SK-N-SH treated with all-trans-retinoic acid at 6 μM for 48 hours (cell line): Measurements from ENCODE around the gene KIAA1217.

Experiments
- ATAC-seq: fragments of 200-7000 bp; cut with Tn5 transposase; 3 replicates; pipeline ENCODE4 v1.9.1; 2020; ENCODE audit warnings: mild to moderate bottlenecking, moderate library complexity
- ARNTL ChIP-seq: fragments of 450-650 bp; formaldehyde crosslinking; IDR thresholded peaks from 2 replicates; pipeline ENCODE4 v1.5.0; 2020; ENCODE audit warnings: low read depth, mild to moderate bottlenecking, moderate library complexity, borderline replicate concordance
- BACH2 ChIP-seq: fragments of 250-450 bp; sonication (Bioruptor Pico); IDR thresholded peaks from 2 replicates; pipeline ENCODE4 v1.9.0; 2021; ENCODE audit warnings: mild to moderate bottlenecking, borderline replicate concordance
- CSDC2 ChIP-seq: fragments of 250-450 bp; sonication (Bioruptor Pico); IDR thresholded peaks from 2 replicates; pipeline ENCODE4 v1.5.0; 2020; ENCODE audit warnings: mild to moderate bottlenecking, moderate library complexity
- ESRRG ChIP-seq: fragments of 250-450 bp; sonication (Bioruptor Pico); IDR thresholded peaks from 2 replicates; pipeline ENCODE4 v1.6.1; 2021; ENCODE audit warnings: mild to moderate bottlenecking
- GLIS3 ChIP-seq: fragments of 250-450 bp; sonication (Bioruptor Pico); IDR thresholded peaks from 2 replicates; pipeline ENCODE4 v1.5.0; 2020; ENCODE audit warnings: mild to moderate bottlenecking, moderate library complexity
- ISL1 ChIP-seq: fragments of 250-450 bp; sonication (Bioruptor Pico); IDR thresholded peaks from 2 replicates; pipeline ENCODE4 v2.1.2; 2022; ENCODE audit warnings: mild to moderate bottlenecking, moderate library complexity
- OSR1 ChIP-seq: fragments of 250-450 bp; sonication (Bioruptor Pico); IDR thresholded peaks from 2 replicates; pipeline ENCODE4 v1.8.0; 2022; ENCODE audit warnings: moderate library complexity, mild to moderate bottlenecking, inconsistent platforms
- PPARA ChIP-seq: fragments of 250-450 bp; sonication (Bioruptor Pico); IDR thresholded peaks from 2 replicates; pipeline ENCODE4 v1.5.0; 2020; ENCODE audit warnings: mild to moderate bottlenecking, borderline replicate concordance
- RARB ChIP-seq: fragments of 250-450 bp; sonication (Bioruptor Pico); IDR thresholded peaks from 2 replicates; pipeline ENCODE4 v1.8.0; 2021; ENCODE audit warnings: mild to moderate bottlenecking, moderate library complexity
- TCF4 ChIP-seq: fragments of 250-450 bp; sonication (Bioruptor Pico); IDR thresholded peaks from 2 replicates; pipeline ENCODE4 v1.8.0; 2021; ENCODE audit warnings: mild to moderate bottlenecking, moderate library complexity, borderline replicate concordance
- TOX ChIP-seq: fragments of 250-450 bp; sonication (Bioruptor Pico); IDR thresholded peaks from 2 replicates; pipeline ENCODE4 v1.8.0; 2021; ENCODE audit warnings: mild to moderate bottlenecking, moderate library complexity, borderline replicate concordance
- ZFP3 ChIP-seq: fragments of 250-450 bp; sonication (Bioruptor Pico); IDR thresholded peaks from 2 replicates; pipeline ENCODE4 v1.5.0; 2020; ENCODE audit warnings: mild to moderate bottlenecking, moderate library complexity
- ZFP30 ChIP-seq: fragments of 450-650 bp; formaldehyde crosslinking; IDR thresholded peaks from 2 replicates; pipeline ENCODE4 v1.5.0; 2022; ENCODE audit warnings: mild to moderate bottlenecking, moderate library complexity
- ZNF565 ChIP-seq: fragments of 450-650 bp; formaldehyde crosslinking; conservative IDR thresholded peaks from 2 replicates; pipeline ENCODE4 v1.5.0; 2020; ENCODE audit warnings: low read depth, mild to moderate bottlenecking, moderate library complexity
- ZNF70 ChIP-seq: fragments of 450-650 bp; formaldehyde crosslinking; IDR thresholded peaks from 2 replicates; pipeline ENCODE4 v1.5.0; 2020; ENCODE audit warnings: mild to moderate bottlenecking, moderate library complexity
- ZNF8 ChIP-seq: fragments of 450-650 bp; formaldehyde crosslinking; IDR thresholded peaks from 2 replicates; pipeline ENCODE4 v1.5.0; 2020; ENCODE audit warnings: mild to moderate bottlenecking, moderate library complexity
- TF ChIP-seq, protein P1 (sequence below): fragments of 250-450 bp; sonication (Bioruptor Pico); IDR thresholded peaks from 2 replicates; pipeline ENCODE4 v1.5.0; 2020; ENCODE audit warnings: mild to moderate bottlenecking, moderate library complexity
- TF ChIP-seq, protein P2 (sequence below): fragments of 250-450 bp; sonication (Bioruptor Pico); IDR thresholded peaks from 2 replicates; pipeline ENCODE4 v1.8.0; 2020; ENCODE audit warnings: mild to moderate bottlenecking, moderate library complexity, borderline replicate concordance
- TF ChIP-seq, protein P3 (sequence below): fragments of 250-450 bp; sonication (Bioruptor Pico); IDR thresholded peaks from 2 replicates; pipeline ENCODE4 v1.8.0; 2021; ENCODE audit warnings: low read depth, mild to moderate bottlenecking, moderate library complexity, borderline replicate concordance
- TF ChIP-seq, protein P4 (sequence below): fragments of 250-450 bp; sonication (Bioruptor Pico); IDR thresholded peaks from 2 replicates; pipeline ENCODE4 v1.5.1; 2020; ENCODE audit warnings: low read depth, mild to moderate bottlenecking, moderate library complexity

Gene KIAA1217

DNA sequence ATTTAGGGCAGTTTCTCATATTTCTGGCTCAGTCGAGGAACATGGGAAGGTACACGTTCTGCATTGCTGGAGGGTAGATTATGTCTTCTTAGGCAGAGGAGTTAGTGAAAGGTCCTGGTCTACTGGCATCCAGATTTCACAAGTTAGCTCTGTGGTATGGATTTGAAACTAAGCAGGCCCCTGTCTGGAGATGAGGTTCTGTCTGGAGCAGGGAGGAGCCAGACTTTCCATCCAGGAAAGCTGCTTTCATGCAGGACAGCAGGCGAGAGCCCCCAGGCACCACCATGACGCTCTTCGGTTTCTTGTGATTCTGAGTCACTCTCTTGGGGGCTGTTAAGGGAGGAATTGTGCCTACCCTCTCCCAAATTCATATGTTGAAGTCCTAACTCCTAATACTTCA is 184.3 kb downstream of the KIAA1217 start:
- ATAC-seq = peak; percentile 61; the same call in 2 of the 3 replicates
- TF ChIP-seq TOX (CRISPR knock-in tag) (no peak), ZNF70 (CRISPR knock-in tag) (no peak), CSDC2 (CRISPR knock-in tag) (no peak), ARNTL (CRISPR knock-in tag) (no peak), ZNF565 (no peak), GLIS3 (CRISPR knock-in tag) (no peak), PPARA (CRISPR knock-in tag) (no peak), ISL1 (CRISPR knock-in tag) (no peak), OSR1 (no peak), ESRRG (CRISPR knock-in tag) (no peak)
- TF ChIP-seq, protein P1, sequence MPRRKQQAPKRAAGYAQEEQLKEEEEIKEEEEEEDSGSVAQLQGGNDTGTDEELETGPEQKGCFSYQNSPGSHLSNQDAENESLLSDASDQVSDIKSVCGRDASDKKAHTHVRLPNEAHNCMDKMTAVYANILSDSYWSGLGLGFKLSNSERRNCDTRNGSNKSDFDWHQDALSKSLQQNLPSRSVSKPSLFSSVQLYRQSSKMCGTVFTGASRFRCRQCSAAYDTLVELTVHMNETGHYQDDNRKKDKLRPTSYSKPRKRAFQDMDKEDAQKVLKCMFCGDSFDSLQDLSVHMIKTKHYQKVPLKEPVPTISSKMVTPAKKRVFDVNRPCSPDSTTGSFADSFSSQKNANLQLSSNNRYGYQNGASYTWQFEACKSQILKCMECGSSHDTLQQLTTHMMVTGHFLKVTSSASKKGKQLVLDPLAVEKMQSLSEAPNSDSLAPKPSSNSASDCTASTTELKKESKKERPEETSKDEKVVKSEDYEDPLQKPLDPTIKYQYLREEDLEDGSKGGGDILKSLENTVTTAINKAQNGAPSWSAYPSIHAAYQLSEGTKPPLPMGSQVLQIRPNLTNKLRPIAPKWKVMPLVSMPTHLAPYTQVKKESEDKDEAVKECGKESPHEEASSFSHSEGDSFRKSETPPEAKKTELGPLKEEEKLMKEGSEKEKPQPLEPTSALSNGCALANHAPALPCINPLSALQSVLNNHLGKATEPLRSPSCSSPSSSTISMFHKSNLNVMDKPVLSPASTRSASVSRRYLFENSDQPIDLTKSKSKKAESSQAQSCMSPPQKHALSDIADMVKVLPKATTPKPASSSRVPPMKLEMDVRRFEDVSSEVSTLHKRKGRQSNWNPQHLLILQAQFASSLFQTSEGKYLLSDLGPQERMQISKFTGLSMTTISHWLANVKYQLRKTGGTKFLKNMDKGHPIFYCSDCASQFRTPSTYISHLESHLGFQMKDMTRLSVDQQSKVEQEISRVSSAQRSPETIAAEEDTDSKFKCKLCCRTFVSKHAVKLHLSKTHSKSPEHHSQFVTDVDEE (CRISPR knock-in tag) = no peak
- TF ChIP-seq, protein P2, sequence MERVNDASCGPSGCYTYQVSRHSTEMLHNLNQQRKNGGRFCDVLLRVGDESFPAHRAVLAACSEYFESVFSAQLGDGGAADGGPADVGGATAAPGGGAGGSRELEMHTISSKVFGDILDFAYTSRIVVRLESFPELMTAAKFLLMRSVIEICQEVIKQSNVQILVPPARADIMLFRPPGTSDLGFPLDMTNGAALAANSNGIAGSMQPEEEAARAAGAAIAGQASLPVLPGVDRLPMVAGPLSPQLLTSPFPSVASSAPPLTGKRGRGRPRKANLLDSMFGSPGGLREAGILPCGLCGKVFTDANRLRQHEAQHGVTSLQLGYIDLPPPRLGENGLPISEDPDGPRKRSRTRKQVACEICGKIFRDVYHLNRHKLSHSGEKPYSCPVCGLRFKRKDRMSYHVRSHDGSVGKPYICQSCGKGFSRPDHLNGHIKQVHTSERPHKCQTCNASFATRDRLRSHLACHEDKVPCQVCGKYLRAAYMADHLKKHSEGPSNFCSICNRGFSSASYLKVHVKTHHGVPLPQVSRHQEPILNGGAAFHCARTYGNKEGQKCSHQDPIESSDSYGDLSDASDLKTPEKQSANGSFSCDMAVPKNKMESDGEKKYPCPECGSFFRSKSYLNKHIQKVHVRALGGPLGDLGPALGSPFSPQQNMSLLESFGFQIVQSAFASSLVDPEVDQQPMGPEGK = no peak

DNA sequence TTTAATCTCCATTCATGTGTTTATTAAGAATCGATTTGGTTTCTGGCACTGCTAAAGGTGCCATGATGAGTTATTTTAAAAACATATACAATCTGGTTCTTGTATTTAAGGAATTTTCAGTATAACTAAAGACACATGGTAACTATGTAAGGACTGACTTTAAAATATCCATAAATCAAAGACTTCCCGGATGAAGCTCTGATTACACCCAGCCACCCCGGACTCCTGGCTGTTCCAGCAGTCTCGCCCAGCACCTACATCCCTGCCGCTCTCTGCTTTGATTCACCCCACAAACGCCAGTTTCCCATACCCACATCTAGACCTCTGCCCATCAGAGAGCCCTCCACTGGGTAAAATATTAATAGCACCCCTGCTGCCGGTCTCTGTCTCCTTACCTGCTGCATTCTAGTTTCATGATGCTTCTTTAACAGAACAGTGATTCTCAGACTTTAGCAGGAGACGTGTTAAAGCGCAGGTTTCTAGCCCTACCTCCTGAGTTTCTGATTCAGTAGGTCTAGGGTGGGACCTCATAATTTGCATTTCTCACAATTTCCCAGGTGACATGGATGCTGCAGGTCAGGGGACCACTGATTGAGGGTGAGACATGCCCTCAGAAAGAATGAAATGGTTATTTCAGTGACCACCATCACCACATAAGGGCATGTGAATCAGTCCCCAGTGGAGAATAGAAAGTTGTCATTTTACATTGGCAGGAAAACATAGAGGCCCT is 185.7 kb downstream of the KIAA1217 start:
- TF ChIP-seq ZFP30 (CRISPR knock-in tag) (no peak), ARNTL (CRISPR knock-in tag) (no peak), TCF4 (CRISPR knock-in tag) (no peak), TOX (CRISPR knock-in tag) (no peak), GLIS3 (CRISPR knock-in tag) (no peak), BACH2 (no peak), ZFP3 (CRISPR knock-in tag) (no peak), PPARA (CRISPR knock-in tag) (no peak)
- TF ChIP-seq, protein P3, sequence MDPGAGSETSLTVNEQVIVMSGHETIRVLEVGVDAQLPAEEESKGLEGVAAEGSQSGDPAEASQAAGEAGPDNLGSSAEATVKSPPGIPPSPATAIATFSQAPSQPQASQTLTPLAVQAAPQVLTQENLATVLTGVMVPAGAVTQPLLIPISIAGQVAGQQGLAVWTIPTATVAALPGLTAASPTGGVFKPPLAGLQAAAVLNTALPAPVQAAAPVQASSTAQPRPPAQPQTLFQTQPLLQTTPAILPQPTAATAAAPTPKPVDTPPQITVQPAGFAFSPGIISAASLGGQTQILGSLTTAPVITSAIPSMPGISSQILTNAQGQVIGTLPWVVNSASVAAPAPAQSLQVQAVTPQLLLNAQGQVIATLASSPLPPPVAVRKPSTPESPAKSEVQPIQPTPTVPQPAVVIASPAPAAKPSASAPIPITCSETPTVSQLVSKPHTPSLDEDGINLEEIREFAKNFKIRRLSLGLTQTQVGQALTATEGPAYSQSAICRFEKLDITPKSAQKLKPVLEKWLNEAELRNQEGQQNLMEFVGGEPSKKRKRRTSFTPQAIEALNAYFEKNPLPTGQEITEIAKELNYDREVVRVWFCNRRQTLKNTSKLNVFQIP = no peak
- TF ChIP-seq, all 23 proteins: peak for 0
- peak; percentile 70 for ATAC-seq

DNA sequence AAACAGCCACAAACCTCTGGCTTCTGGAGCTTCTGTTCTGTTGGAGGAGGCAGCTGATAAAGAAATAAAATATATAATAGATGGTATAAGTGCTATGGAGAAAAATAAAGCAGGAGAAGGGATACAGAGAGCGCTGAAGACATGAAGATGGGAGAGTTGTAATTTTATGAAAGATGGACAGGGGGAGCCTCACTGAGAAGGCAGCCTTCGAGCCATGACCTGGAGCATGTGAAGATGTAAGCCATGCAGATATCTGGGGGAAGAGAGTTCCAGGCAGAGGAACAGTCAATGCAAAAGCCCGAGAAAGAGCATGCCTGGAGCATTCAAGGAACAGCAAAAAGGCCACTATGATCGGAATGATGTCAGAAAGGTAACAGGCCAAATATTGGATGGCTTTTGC is 187.5 kb downstream of the KIAA1217 start:
- ATAC-seq = 0 out of 3 replicates have a peak, but pooled peaks have one; percentile 32
- TF ChIP-seq ISL1 (CRISPR knock-in tag) (no peak), ZNF8 (CRISPR knock-in tag) (no peak), ARNTL (CRISPR knock-in tag) (no peak), PPARA (CRISPR knock-in tag) (no peak), RARB (CRISPR knock-in tag) (no peak), ZNF565 (no peak), ZNF70 (CRISPR knock-in tag) (no peak), BACH2 (no peak)
- TF ChIP-seq, protein P4, sequence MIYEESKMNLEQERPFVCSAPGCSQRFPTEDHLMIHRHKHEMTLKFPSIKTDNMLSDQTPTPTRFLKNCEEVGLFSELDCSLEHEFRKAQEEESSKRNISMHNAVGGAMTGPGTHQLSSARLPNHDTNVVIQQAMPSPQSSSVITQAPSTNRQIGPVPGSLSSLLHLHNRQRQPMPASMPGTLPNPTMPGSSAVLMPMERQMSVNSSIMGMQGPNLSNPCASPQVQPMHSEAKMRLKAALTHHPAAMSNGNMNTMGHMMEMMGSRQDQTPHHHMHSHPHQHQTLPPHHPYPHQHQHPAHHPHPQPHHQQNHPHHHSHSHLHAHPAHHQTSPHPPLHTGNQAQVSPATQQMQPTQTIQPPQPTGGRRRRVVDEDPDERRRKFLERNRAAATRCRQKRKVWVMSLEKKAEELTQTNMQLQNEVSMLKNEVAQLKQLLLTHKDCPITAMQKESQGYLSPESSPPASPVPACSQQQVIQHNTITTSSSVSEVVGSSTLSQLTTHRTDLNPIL = no peak
- TF ChIP-seq, protein P2 = no peak
